IPS-20b (cell line): ENCODE results near the gene UQCRH.
A peak's percentile ranks its signal among the peaks of the same experiment; 100 is the strongest.
"Not testable (repeated sequence)": the region's sequence is repeated elsewhere in the genome, so short reads cannot be mapped to it uniquely, and the experiment has no call there.

Experiments used
- H3K27ac ChIP-seq: one replicate; pipeline ENCODE4 v1.5.1; 2013; ENCODE audit warnings: low read length
- H3K27me3 ChIP-seq: 2 replicates; pipeline ENCODE4 v1.6.1; 2013; ENCODE audit warnings: mild to moderate bottlenecking, low read length, inconsistent platforms; ENCODE audit not compliant: insufficient read depth
- H3K36me3 ChIP-seq: 2 replicates; pipeline ENCODE4 v1.6.1; 2013; ENCODE audit warnings: low read depth, mild to moderate bottlenecking, inconsistent platforms, low read length, moderate library complexity; ENCODE audit not compliant: insufficient read depth
- H3K4me1 ChIP-seq: 2 replicates; pipeline ENCODE4 v1.6.1; 2013; ENCODE audit warnings: mild to moderate bottlenecking, control low read depth, inconsistent platforms, low read length, moderate library complexity; ENCODE audit not compliant: insufficient read depth
- H3K4me3 ChIP-seq: 2 replicates; pipeline ENCODE4 v1.5.1; 2013; ENCODE audit warnings: mild to moderate bottlenecking, low read length, inconsistent platforms
- H3K9ac ChIP-seq: 2 replicates; pipeline ENCODE4 v1.6.1; 2013; ENCODE audit warnings: low read depth, mild to moderate bottlenecking, inconsistent platforms, low read length, moderate library complexity
- H3K9me3 ChIP-seq: 2 replicates; pipeline ENCODE4 v1.6.1; 2013; ENCODE audit warnings: mild to moderate bottlenecking, low read depth, low read length, inconsistent platforms; ENCODE audit not compliant: insufficient read depth

The UQCRH gene

GRCh38 chr1:46301808-46302640, 1.5 kb upstream of the UQCRH start:
- peaks cover 17% of the 10 kb centered on the region for H3K36me3 ChIP-seq
- no peak overlapping the region for H3K27ac ChIP-seq

GRCh38 chr1:46302641-46303037, 859 bp upstream of the UQCRH start:
- Histone ChIP-seq H3K27me3 (no peaks in the 10 kb centered on the region), H3K4me3 (peak overlapping the region; percentile 98), H3K9ac (peak overlapping the region; percentile 99; the same call in 1 of the 2 replicates), H3K36me3 (peaks cover 17% of the 10 kb centered on the region), H3K9me3 (no peaks in the 10 kb centered on the region), H3K4me1 (peaks cover 24% of the 10 kb centered on the region), H3K27ac (no peak overlapping the region)

More at GRCh38 chr1:46301808-46302640, 1.5 kb upstream of the UQCRH start:
- Histone ChIP-seq H3K4me3 (peak overlapping the region; percentile 98), H3K4me1 (peaks cover 19% of the 10 kb centered on the region), H3K27me3 (no peaks in the 10 kb centered on the region), H3K9me3 (no peaks in the 10 kb centered on the region), H3K9ac (peak overlapping the region; percentile 99)

- Histone ChIP-seq H3K27me3 (no peaks in the 10 kb centered on the region), H3K9me3 (no peaks in the 10 kb centered on the region), H3K4me1 (peaks cover 27% of the 10 kb centered on the region), H3K36me3 (peaks cover 24% of the 10 kb centered on the region), H3K27ac (peak overlapping the region; percentile 43), H3K9ac (peak overlapping the region; percentile 99), H3K4me3 (peak overlapping the region; percentile 98)
Measured at GRCh38 chr1:46303872-46304326, 401 bp downstream of the UQCRH start.

- H3K4me3 ChIP-seq = peak overlapping the region; percentile 8; the same call in 1 of the 2 replicates
- H3K4me1 ChIP-seq = peaks cover 22% of the 10 kb centered on the region
- no peaks in the 10 kb centered on the region for H3K9me3 ChIP-seq
- no peaks in the 10 kb centered on the region for H3K27me3 ChIP-seq
- H3K36me3 ChIP-seq = peaks cover 43% of the 10 kb centered on the region
- no peak overlapping the region for H3K27ac ChIP-seq
- H3K9ac ChIP-seq = no peak overlapping the region
Measured at GRCh38 chr1:46306159-46306530, 2.6 kb downstream of the UQCRH start.

GRCh38 chr1:46309401-46310159, 6.1 kb downstream of the UQCRH start:
- Histone ChIP-seq H3K4me3 (no peak overlapping the region), H3K9ac (peak overlapping the region; percentile 61; the same call in 1 of the 2 replicates), H3K27me3 (no peaks in the 10 kb centered on the region), H3K36me3 (peaks cover 75% of the 10 kb centered on the region), H3K4me1 (peaks cover 20% of the 10 kb centered on the region), H3K9me3 (no peaks in the 10 kb centered on the region), H3K27ac (no peak overlapping the region)

- H3K4me3 ChIP-seq = no peak overlapping the region
- H3K27ac ChIP-seq = no peak overlapping the region
- peaks cover 80% of the 10 kb centered on the region for H3K36me3 ChIP-seq
- H3K27me3 ChIP-seq = no peaks in the 10 kb centered on the region
- H3K9ac ChIP-seq = no peak overlapping the region
- H3K9me3 ChIP-seq = no peaks in the 10 kb centered on the region
- H3K4me1 ChIP-seq = peaks cover 20% of the 10 kb centered on the region
Measured at GRCh38 chr1:46310321-46310720, 6.8 kb downstream of the UQCRH start.

GRCh38 chr1:46315669-46316403, 12.3 kb downstream of the UQCRH start:
- H3K36me3 ChIP-seq = peaks cover 61% of the 10 kb centered on the region
- H3K27ac ChIP-seq = no peak overlapping the region
- no peaks in the 10 kb centered on the region; the same call in 1 of the 2 replicates for H3K4me1 ChIP-seq
- H3K9me3 ChIP-seq = no peaks in the 10 kb centered on the region
- H3K9ac ChIP-seq = no peak overlapping the region
- H3K27me3 ChIP-seq = no peaks in the 10 kb centered on the region
- no peak overlapping the region for H3K4me3 ChIP-seq

GRCh38 chr1:46317323-46317722, 13.8 kb downstream of the UQCRH start:
- peaks cover 47% of the 10 kb centered on the region for H3K36me3 ChIP-seq
- H3K9ac ChIP-seq = no peak overlapping the region
- H3K9me3 ChIP-seq = no peaks in the 10 kb centered on the region
- H3K4me3 ChIP-seq = no peak overlapping the region
- no peaks in the 10 kb centered on the region; the same call in 1 of the 2 replicates for H3K4me1 ChIP-seq
- no peak overlapping the region for H3K27ac ChIP-seq
- H3K27me3 ChIP-seq = no peaks in the 10 kb centered on the region

- peaks cover 29% of the 10 kb centered on the region for H3K36me3 ChIP-seq
- not testable (repeated sequence) for H3K27ac ChIP-seq, H3K9ac ChIP-seq, H3K4me3 ChIP-seq, H3K9me3 ChIP-seq, H3K4me1 ChIP-seq, H3K27me3 ChIP-seq
Measured at GRCh38 chr1:46319301-46319700, 15.8 kb downstream of the UQCRH start.

- not testable (repeated sequence) for H3K4me1 ChIP-seq, H3K27ac ChIP-seq, H3K4me3 ChIP-seq
Measured at GRCh38 chr1:46319960-46320914, 16.7 kb downstream of the UQCRH start.

More at GRCh38 chr1:46319960-46320914, 16.7 kb downstream of the UQCRH start:
- not testable (repeated sequence) for H3K27me3 ChIP-seq, H3K9me3 ChIP-seq
- peak overlapping the region; percentile 45; the same call in 1 of the 2 replicates for H3K9ac ChIP-seq
- peaks cover 22% of the 10 kb centered on the region for H3K36me3 ChIP-seq
